Hematopoietic multipotent progenitor cell treated with erythropoietin and hydrocortisone succinate and interleukin-3 and kit ligand, for 6 days (in vitro differentiated cells): ENCODE data around the gene ARID1B.

Source experiments
- DNase-seq: peaks from one replicate; pipeline ENCODE4 v3.0.0-alpha.2; 2015

Gene ARID1B

DNA sequence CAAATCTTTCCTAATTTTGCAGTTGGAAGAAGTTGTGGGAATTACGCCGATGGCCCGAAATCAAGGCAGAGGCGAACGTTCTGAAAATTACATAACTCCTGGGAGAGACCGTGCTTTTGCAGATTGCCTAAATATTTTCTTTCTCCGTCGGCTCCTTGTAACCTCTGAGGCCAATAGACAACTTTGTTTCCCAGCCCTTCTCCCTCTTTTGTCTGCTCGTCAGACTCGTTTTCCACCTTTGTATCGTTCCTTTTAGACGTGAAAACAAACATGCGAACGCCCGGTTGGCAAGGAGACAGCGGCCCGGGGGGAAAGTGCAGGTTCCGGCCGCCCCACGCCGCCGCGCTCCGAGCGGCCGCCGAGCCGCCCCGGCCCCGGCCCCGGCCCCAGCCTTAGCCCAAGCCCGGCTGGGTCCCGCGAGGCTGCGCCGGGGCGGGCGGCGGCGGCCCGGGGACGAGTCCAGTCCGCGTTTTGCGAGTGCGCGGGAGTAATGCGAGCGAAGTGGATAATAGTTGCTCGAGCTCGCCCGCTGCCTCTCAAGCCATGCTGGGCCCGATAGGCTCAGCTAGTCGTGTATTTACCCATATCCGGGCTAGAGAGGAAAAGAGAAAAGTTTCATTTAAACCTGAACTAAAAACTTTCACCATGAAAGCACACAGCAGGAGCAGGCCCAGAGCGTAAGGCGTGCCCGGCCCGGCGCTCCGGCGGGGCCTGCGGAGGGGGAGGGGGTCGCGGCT lies at the start of gene ARID1B:
Gene ARID1B, plus strand, starts transcription at position 539 of the 737 bp plus-strand sequence. CDS start 303 bp downstream, outside the sequence.
- peak; percentile 85 for DNase-seq

DNA sequence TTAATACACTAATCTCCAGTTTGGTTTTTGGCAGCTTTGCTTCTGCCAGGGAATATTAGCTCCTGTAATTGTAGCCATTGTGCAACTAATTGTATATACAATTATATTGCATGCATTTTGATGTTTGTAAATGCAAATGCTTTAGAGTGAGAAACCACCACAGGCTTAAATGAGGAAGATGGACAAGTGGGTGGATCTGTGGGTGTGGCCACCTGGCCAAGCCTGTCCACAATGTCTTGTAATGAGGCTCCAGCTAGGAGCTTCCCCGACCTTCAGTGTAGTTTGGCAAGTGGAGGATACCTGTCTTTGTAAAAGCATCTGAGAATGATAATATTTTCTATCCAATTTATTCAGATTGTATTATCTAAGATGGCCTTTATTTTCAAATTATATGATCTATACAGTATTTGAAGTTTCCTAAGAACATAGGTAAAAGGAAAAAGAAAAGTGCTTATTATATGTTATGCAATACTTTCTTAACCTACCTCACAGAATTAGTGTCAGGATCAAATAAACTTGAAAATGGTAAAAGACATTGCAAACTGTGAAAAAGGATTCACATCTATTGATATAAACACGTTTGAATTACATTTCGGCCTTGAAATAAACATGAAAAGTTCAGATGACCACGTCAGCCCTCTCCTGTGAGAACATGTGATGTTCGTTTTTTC lies 49.3 kb upstream of the ARID1B start:
- DNase-seq, result peak; percentile 20

DNA sequence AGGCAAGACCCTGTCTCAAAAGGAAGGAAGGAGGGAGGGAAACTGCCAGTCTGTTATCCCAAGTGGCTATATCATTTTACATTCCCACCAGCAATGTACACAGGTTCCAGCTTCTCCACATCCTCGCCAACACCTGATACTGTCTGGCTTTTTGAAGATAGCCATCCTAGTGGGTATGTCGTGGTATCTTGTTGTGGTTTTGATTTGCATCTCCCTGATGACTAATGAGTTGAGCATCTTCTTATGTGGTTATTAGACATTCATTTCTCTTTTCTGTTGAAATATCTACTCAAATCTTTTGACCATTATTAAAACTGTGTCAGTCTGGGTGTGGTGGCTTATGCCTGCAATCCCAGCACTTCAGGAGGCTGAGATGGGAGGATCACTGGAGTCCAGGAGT lies 47.9 kb upstream of the ARID1B start:
- peak; percentile 13 for DNase-seq

DNA sequence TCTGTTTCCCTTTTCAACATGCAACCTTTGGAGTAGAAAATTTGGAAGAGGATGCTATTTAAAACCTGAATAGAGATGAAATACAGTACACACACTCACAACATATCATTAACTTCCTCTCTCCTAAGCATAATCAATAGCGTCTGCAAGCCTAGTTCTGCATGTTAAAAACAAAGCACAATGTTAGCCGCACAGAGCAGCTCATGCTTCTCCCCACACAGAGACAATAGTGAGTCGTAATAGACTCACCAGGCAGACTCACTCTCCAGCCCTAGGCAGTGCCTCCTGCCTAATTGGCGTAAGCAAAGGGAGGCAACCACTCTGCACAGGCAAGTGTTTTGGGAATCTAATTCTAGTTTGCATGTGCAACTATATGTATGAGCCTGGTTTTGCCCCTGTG lies 45.8 kb upstream of the ARID1B start:
- no peak for DNase-seq

DNA sequence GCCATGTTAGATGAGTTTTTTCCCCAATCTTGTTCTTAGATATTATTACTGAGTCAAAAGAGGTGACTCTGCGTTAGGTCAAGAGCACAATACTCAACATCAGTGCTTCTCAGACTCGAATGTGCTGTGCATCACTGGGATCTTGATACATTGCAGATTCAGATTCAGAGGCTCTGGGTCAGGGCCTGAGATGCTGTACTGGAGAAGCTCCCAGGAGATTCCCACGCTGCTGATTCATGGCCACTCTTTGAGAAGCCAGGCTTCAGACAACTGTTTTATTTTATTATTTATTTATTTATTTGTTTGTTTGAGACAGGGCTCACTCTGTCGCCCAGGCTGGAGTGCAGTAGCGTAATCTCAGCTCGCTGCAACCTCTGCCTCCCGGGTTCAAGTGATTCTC lies 41.4 kb upstream of the ARID1B start:
- DNase-seq, result no peak

DNA sequence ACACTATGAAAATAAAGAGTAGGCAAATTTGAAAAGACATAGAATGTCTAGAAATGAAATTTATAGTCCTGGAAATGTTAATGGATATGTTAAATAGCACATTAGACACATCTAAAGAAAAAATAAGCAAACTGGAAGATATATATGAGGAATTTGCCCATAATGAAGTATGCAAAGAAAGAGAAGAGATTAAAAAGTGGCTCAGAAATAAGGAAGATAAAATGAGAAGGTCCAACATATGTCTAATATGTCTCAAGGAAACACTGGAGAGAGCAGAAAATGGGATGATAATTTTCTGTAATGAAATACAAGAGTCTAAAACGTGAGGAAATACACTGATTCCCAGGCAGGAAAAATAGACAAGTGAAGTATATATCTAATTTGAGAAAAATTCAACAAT lies 36.6 kb upstream of the ARID1B start:
- no peak for DNase-seq

DNA sequence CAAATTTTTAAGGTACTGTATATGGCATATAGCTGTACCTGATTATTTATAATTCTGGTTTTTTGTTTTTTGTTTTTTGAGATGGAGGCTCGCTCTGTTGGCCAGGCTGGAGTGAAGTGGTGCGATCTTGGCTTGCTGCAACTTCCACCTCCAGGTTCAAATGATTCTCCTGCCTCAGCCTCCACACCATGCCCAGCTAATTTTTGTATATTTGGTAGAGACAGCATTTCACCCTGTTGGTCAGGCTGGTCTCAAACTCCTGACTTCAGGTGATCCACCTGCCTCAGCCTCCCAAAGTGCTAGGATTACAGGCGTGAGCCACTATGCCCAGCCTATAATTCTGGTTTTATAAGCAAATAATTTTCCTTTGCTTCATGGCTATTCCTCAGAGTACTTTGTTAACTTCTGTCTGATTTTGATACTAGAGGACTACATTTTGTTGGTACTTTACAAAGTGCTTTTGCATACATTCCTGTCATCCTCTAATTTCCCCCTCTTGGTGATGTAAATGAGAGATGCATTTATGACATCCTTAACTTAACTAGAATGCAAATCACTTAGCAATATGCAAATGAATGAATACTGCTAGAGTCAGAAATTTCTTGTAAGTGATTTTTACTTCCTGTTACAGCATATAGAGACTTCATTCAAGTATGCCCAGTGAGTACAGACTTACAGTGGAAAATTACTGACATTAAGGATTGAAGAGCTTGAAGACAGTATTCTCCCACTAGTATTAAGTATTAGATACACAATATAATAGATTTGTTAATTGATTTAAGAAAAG lies 35.7 kb upstream of the ARID1B start:
- no peak for DNase-seq

DNA sequence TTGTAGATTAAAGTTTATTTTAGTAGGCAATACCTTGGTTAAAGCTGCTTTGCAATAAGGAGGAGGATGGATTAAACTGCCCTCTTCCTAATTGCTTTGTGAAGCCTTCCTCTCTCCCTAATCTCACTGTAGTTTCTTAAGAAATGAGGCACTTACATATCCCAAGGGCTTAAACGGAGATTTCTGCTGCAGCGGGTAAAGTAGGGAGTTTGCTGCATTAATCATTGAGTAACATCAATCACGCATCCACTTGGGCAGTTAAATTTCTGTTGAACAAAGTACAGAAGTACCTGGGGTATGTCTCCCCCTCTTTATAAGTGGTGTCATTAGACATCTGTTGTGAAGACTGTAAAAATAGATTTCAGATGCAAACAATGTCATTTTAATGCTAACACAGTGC lies 29.5 kb upstream of the ARID1B start:
- no peak for DNase-seq

DNA sequence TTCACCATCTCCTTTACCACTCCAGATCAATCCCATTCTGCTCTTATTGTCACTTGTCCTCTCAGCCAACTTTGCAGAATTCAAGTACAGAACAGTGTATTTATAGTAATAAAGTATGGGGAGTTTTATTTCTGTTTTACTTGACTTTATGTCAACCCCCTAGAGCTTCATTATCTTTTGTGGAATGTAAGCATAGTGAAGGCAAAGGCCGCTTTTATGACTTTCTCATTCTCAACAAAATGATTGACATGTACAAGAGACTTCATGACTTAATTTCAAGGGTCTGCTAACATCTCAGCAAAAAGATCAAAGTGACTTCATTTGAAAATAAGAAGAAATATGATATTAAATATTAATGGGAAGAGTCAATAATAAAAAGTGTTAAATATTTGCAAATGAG lies 28.7 kb upstream of the ARID1B start:
- no peak for DNase-seq

DNA sequence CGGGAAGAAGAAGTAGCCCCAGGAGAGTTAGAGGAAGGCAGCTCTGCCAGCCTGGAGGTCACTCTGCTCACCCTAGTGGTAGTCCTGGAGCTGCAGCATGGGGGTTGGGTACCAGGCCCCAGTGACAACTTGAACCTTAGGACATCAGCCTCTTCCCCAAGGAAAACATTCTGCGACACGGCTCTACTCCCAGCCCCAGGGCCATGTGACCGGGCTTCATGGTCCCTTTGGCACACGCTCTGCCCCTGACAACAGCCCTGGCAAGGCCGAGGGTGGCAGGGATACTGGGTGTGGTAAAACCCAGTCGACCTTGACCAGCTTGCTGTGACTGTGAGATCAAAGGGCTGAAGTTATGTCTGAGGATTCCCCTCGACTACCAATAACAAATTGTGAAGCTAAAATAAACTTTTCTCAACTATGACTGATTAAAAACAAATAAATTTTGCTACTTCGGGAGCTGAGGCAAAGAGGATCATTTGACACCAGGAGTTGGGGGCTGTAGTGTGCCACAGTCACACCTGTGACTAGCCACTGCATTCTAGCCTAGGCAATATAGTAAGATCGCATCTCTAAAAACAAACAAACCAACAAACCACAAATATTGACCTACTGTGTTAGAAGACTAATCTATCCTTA lies 24.4 kb upstream of the ARID1B start:
- no peak for DNase-seq

DNA sequence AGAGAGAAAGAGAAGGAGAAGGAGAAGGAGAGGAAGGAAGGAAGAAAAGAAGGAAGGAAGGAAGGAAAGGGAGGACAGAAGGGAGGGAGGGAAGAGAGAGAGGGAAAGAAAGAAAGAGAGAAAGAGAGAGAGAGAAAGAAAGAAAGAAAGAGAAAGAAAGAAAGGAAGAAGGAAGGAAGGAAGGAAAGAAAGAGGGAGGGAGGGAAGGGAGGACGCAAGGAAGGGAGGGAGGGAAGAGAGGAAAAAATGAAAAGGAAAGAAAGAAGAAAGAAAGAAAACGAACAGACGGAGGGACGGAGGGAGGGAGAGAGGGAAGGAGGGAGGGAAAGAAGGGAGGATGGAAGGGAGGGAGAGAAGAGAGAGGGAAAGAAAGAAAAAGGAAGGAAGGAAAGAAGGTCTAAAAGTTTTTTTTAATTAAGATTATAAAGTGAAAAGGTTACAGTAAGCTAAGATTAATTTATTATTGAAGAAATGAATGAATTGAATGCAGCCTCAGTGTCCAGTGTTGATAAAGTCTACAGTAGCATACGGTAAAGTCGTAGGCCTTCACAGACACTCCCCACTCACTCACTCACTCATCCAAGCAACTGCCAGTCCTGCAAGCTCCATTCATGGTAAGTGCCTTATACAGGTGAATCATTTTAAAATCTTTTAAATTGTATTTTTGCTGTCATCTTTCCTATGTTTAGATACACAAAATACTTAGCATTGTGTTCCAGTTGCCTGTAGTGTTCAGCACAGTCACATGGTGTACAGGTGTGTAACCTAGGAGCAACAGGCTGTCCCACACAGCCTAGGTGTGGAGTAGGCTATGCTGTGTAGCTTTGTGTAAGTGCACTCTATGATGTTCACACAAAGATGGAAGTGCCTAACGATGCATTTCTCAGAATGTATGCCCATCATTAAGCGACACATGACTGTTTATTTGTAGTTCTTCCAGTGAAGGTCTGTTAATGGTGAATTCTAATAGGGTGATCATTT lies 20.3 kb upstream of the ARID1B start:
- no peak for DNase-seq

DNA sequence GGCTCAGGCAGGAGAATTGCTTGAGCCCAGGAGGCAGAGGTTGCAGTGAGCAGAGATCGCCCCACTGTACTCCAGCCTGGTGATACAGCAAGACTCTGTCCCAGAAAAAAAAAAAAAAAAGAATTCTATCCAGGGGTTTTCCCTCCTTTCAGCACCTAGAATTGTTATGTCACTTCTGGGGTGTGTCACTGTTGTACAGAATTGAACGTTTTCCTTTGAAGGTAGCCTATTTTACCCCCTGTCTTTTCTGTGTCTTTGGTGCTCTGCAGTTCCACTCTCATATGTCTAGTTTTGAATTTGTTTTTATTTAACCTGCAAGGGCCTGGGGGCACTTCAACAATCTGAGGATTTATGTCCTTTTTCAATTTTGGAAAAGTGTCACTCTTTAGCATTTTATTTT lies 19.3 kb upstream of the ARID1B start:
- DNase-seq, result no peak

DNA sequence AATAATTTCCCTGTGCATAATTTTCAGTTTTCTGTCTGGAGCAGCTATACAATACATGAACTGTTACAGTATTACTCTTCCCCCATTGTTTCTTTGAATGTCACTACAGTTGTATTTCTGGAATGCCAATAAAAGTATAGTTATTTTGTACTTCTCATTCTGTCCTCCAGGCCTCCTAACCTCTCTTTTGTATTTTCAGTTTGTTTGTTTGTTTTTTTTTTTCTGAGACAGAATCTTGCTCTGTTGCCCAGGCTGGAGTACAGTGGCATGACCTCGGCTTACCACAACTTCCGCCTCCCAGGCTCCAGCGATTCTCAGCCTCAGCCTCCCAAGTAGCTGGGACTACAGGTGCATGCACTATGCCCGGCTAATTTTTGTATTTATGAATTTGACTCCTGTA lies 16.8 kb upstream of the ARID1B start:
- no peak for DNase-seq

DNA sequence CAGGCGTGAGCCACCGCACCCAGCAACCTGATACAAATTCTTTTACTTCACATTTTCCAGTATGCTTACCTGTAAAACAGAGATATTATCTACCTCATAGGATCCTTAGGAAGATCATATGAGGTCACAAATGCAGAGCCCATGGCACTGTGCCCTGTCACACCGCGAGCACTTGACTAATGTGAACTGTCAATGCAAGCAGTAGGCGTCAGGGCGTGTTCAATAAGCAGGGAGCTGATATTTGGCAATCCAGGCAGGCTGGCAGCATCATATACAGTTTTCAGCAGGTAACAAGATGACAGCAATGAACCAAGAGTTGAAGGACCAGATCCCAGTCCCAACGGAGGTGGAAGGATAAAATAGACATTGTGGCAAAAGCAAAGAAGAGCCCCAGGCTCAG lies 14.6 kb upstream of the ARID1B start:
- DNase-seq, result no peak

DNA sequence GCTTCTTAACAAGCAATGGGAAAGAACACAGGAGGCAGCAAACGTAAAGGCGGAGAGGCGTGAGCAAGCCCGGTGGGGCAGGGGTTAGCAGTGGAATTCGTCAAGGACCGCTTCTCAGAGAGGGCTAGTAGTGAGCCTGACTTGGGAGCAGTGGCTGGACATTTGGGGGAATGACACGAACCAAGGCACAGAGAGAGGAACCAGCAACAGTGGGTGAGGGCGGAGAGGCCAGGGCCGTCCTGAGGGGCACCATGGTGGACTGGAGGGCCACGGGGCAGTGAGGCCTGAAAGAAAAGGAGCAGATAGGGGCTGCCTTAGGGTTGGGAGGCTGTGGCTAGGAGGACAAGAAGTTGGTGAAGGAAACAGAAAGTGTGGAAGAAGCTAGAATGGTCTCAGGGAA lies 12.1 kb upstream of the ARID1B start:
- DNase-seq, result no peak

DNA sequence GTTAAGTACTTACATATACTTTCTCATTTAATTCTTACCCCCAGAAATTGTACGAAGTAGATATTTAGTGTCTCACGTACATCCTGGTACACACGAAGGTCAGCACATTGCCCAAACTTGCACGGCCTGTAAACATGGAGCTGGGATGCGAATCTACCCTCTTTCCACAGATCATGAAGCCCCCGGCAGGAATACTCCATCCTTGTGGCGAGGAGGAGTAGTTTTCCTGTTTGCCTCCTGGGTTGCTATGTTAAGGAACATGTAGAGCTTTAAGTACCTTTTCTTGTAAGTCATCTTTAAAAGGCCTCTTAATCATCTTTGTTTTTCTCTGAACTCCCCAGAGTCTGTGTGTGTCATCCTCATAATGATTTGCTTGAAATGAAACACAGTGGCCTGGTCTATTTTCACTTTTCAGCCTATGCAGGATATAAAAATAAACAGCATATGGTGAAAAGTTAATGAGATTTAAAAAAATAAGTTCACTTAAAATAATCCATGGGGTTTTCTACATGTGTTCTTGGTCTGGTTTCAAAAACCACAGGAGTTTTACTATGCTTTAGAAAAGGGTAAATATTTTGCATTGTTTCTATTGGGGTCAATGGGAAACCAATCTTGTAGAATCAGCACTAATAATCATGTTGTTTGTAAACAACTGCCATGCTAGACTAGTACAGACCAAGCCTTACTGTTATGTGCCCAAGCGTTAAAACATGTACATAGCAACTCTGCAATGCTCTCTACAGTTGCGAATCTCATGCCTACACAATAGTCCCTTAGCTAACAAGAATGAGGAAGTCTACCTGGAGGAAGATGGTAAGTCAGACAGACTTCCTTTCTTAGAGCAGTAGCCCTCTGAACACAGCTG lies 9.3 kb upstream of the ARID1B start:
- peak; percentile 24 for DNase-seq

DNA sequence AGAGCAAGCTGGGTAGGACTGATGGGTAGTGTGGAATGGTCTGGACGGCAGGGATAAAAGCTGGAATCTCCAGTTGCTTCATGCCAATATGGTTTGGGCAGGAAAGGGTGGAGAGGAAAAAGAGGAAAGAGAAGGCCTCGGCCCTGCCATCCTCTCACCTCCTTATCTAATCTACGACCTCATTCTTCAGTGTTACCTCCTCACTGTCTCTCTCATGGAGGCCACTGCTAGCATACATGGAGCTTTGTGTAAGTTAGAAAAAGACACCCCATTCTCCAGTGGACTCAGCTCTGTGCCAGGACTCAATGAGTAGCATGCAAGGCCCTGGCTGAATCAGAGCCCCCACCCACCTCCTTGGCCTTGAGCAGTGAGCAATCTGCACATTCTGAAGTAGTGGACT lies 6.1 kb upstream of the ARID1B start:
- DNase-seq, result no peak

DNA sequence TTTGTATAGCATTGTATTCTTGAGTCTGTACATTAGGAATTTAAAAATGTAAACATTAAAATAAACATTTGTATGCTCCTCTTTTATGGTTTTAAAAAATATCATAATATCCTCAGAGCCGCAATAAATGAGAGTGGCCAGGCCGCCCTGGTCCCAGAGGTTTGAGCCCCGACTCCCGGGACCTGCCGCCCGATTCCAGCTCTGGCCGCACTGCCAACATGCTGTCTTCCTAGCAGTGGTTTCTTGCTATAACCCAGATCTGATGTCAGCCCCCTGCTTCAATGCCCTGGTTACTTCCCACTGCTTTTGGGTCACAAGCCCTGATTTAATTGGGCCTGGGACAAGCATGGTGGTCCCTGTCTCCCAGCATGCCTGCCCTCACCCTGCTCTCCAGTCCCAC lies 5.4 kb upstream of the ARID1B start:
- no peak for DNase-seq

DNA sequence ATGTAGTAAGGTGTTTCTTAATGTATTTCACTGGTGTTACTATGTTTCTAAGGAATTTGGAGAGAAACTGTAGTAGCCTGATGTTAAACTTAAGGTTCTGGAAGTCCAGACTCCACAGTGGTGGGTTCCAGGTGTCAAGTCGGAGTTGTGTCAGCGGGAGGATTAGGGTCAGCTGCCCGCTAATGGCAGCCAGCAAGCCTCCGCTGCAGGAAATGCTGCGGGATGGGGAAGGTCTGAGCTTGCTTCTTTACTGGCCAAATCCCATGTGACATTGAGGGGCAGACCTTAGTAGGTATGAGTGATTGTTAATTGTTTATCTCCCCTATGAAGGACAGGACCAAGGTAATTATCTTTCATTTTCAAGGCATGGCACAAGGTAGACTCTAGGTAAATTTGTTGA lies 3.7 kb upstream of the ARID1B start:
- DNase-seq, result no peak

DNA sequence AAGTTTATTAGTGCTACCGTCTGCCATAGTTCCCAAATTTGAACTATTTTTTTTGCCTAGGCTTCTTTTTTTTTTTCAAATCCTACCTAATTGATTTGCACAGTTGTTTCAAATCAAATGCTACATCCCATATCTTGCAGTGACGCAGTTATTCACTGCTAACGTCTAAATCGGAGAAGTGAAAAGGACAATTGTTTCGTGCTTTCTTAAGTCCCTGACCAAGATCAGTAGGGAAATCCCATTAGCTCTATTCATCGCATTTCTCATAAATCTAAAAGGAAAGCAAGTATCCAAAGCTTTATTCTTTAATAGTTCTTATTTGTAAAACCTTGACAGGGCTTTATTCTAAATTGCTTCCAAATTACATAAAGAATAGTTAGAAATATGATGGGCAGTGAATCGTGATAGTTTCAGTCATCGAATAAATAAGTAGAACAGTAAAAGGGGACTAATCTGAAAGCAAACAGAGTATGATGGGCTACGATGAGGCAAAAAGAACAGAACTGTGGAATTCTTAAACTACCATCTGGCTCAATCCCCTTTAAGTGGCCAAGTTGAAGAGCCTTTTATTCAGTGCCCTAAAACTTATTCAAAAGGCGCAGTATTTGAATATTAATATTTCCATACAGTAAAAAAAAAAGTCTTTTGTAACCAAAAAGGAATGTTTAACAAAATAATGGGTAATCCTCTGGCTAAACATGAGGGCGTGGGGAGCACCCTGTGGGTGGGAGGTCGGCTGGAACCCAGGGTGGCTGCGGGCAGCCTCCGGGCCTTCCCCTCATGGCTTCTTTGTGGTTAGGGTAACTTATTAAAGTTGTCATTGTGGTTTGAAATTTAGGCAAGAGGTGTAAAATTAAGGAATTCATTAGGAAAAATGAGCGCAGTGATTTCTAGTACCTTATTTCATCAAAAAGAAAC lies 3.0 kb upstream of the ARID1B start:
- no peak for DNase-seq
